Suprapubic skin (tissue), 4 donors: ENCODE measurements around the gene OTX1. TPM values are rescaled to one million over a fixed set of nuclear protein-coding genes. Genes with fewer than 3 reads are reported as not detected.
"Not testable (repeated sequence)": the region's sequence is repeated elsewhere in the genome, so short reads cannot be mapped to it uniquely, and the experiment has no call there.

Experiments used
- DNase-seq, 2 donors: peaks; one replicate each; pipeline ENCODE4 v3.0.0-alpha.2; 2019; ENCODE audit warnings: low spot score in 2 of 2
- H3K27ac ChIP-seq: fragments of 200-600 bp; sonication (generic); one replicate; pipeline ENCODE4 v1.5.1; 2019
- H3K27me3 ChIP-seq: fragments of 200-600 bp; sonication (generic); one replicate; pipeline ENCODE4 v1.5.1; 2019
- H3K36me3 ChIP-seq: fragments of 200-600 bp; sonication (generic); one replicate; pipeline ENCODE4 v1.5.1; 2019
- H3K4me1 ChIP-seq: fragments of 200-600 bp; sonication (generic); one replicate; pipeline ENCODE4 v1.5.1; 2019
- H3K4me3 ChIP-seq: fragments of 200-600 bp; sonication (generic); one replicate; pipeline ENCODE4 v1.5.1; 2019; ENCODE audit warnings: mild to moderate bottlenecking
- H3K9me3 ChIP-seq: fragments of 200-600 bp; sonication (generic); one replicate; pipeline ENCODE4 v1.5.1; 2019
- CTCF ChIP-seq, 2 donors: fragments of 200-600 bp in 1 of 2; fragments of 450-650 bp in 1 of 2; sonication (generic) in 1 of 2; IDR thresholded peaks; one replicate each; pipeline ENCODE4 v1.5.1; 2016 to 2019; ENCODE audit warnings: antibody characterized with exemption in 2 of 2, mild to moderate bottlenecking in 1 of 2, moderate library complexity in 1 of 2
- EP300 ChIP-seq: sonication (generic); formaldehyde crosslinking; IDR thresholded peaks from one replicate; pipeline ENCODE4 v1.6.1; 2017; ENCODE audit warnings: antibody characterized with exemption
- POLR2A ChIP-seq, 2 donors: fragments of 450-650 bp; IDR thresholded peaks; one replicate each; pipeline ENCODE4 v1.6.1; 2017; ENCODE audit warnings: antibody characterized with exemption in 2 of 2, mild to moderate bottlenecking in 2 of 2, moderate library complexity in 2 of 2
- POLR2AphosphoS5 ChIP-seq, 3 donors: sonication (generic); formaldehyde crosslinking; IDR thresholded peaks; one replicate each; pipeline ENCODE4 v1.6.1; 2017; ENCODE audit warnings: antibody characterized with exemption in 3 of 3
- WGBS: methylation state at CpG from one replicate; pipeline ENCODE4 v1.1.5; 2018; 5-methylcytosine and 5-hydroxymethylcytosine counted together
- total RNA-seq, 4 donors: library from RNA; depleted of rRNA; stranded (reverse); fragments of >200 nt; gene quantifications; one replicate each; pipeline ENCODE4 v1.1.0, GENCODE V29; 2016

Gene OTX1
- total RNA-seq, 4 donors from 2014 or later: 6.6 to 19.7 (median 10.9) TPM

- H3K4me1 ChIP-seq: no peaks in the 10 kb centered on the region
- TF ChIP-seq CTCF (IDR thresholded peaks at IDR 0.05) (no peak), POLR2AphosphoS5 (IDR thresholded peaks at IDR 0.05) (no peak), EP300 (no peak), POLR2A (IDR thresholded peaks at IDR 0.05) (no peak)
- no peak overlapping the region for H3K4me3 ChIP-seq
- peaks cover 11% of the 10 kb centered on the region for H3K36me3 ChIP-seq
- DNase-seq: no peak
- H3K27ac ChIP-seq: no peak overlapping the region
- H3K9me3 ChIP-seq: no peaks in the 10 kb centered on the region
- H3K27me3 ChIP-seq: no peaks in the 10 kb centered on the region
Observed at GRCh38 chr2:63009490-63009889, 41.1 kb upstream of the OTX1 start.

GRCh38 chr2:63012541-63012940, 38.1 kb upstream of the OTX1 start:
- DNase-seq: no peak
- TF ChIP-seq CTCF (IDR thresholded peaks at IDR 0.05) (no peak), POLR2AphosphoS5 (IDR thresholded peaks at IDR 0.05) (no peak), EP300 (no peak), POLR2A (IDR thresholded peaks at IDR 0.05) (no peak)
- Histone ChIP-seq H3K27ac (no peak overlapping the region), H3K9me3 (no peaks in the 10 kb centered on the region), H3K4me1 (no peaks in the 10 kb centered on the region), H3K27me3 (no peaks in the 10 kb centered on the region), H3K36me3 (peaks cover 29% of the 10 kb centered on the region), H3K4me3 (no peak overlapping the region)
- 75% methylated on average over 1 of the region's 1 CpG for WGBS

DNA sequence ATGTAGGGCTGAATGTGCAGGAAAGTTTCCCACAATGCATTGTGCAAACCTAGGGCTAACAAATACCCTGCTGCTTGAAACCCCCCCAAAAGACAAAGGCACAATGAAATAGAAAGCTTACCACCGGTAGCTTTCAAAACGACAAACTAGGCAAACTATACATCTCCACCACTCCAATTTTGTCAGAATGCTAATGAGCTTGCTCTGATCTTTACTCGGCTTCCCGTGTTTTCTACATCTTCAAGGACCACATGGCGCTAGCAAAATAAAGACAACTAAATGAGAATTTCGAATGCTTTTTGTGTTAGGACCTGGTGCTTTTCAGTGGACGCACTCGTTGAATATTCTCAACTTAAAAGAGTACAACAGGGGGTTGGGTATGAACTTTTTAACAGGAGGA, 37.2 kb upstream of the OTX1 start:
- Histone ChIP-seq H3K27me3 (no peaks in the 10 kb centered on the region), H3K4me1 (no peaks in the 10 kb centered on the region), H3K9me3 (no peaks in the 10 kb centered on the region), H3K27ac (no peak overlapping the region), H3K4me3 (no peak overlapping the region), H3K36me3 (peaks cover 32% of the 10 kb centered on the region)
- WGBS: 92% methylated on average over 8 of the region's 8 CpGs
- TF ChIP-seq POLR2AphosphoS5 (IDR thresholded peaks at IDR 0.05) (no peak), CTCF (IDR thresholded peaks at IDR 0.05) (no peak), POLR2A (IDR thresholded peaks at IDR 0.05) (no peak), EP300 (no peak)
- no peak for DNase-seq

DNA sequence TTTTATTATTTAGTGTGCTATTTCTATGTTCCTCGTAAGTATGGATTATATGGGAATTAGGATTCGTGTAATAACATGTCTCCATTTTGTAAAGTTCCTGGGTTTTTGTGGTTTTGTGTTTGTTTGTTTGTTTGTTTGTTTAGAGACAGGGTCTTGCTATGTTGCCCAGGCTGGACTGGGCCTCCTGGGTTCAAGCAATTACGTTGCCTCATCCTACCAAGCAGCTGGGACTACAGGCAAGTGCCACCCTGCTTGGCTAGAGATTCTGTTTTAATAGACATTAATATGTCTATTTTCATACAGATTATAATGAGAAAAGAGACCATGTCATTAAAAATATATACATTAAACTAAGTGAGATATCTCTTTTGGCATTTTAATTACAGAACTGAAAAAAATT, 35.2 kb upstream of the OTX1 start:
- Histone ChIP-seq H3K27me3 (no peaks in the 10 kb centered on the region), H3K9me3 (no peaks in the 10 kb centered on the region), H3K4me3 (no peak overlapping the region), H3K36me3 (peaks cover 32% of the 10 kb centered on the region), H3K4me1 (no peaks in the 10 kb centered on the region), H3K27ac (no peak overlapping the region)
- no peak for DNase-seq
- TF ChIP-seq CTCF (IDR thresholded peaks at IDR 0.05) (no peak), POLR2A (IDR thresholded peaks at IDR 0.05) (no peak), EP300 (no peak), POLR2AphosphoS5 (IDR thresholded peaks at IDR 0.05) (no peak)
- over 99% methylated on average over 3 of the region's 3 CpGs for WGBS

DNA sequence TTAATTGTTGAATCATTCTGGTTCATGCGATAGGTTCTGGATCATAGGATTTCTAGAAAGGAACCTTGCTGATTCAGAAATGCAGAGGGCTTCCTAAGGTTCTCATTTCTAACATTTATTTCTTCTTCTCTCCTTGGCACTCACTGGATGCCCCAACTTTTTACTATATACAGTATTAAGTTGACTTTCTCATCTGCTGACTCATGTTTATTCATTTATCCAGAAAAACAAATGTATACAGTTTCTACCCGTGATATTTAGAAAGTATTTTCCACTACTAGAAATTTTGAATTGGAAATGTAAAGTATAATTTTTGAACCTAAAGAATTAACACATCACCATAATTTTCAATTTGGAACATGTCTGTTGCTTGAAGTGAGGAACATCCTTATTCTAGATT, 32.2 kb upstream of the OTX1 start:
- Histone ChIP-seq H3K9me3 (no peaks in the 10 kb centered on the region), H3K27me3 (no peaks in the 10 kb centered on the region), H3K4me3 (no peak overlapping the region), H3K36me3 (peaks cover 40% of the 10 kb centered on the region), H3K4me1 (no peaks in the 10 kb centered on the region), H3K27ac (no peak overlapping the region)
- DNase-seq: no peak
- TF ChIP-seq POLR2AphosphoS5 (IDR thresholded peaks at IDR 0.05) (no peak), CTCF (IDR thresholded peaks at IDR 0.05) (no peak), POLR2A (IDR thresholded peaks at IDR 0.05) (no peak), EP300 (no peak)
- WGBS: 95% methylated on average over 2 of the region's 2 CpGs

DNA sequence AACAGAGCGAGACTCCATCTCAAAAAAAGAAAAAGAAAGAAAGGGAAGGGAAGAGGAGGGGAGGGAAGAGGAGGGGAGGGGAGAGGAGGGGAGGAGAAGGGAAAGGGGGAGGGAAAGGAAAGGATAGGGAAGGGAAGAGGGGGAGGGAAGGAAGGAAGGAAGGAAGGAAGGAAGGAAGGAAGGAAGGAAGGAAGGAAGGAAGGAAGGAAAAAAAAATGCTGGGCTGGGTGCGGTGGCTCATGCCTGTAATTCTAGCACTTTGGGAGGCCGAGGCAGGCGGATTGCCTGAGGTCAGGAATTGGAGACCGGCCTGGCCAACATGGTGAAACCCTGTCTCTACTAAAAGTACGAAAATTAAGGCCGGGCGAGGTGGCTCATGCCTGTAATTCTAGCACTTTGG, 30.9 kb upstream of the OTX1 start:
- H3K27me3 ChIP-seq, H3K27ac ChIP-seq, H3K9me3 ChIP-seq, DNase-seq, H3K4me1 ChIP-seq, H3K4me3 ChIP-seq: not testable (repeated sequence)
- peaks cover 29% of the 10 kb centered on the region for H3K36me3 ChIP-seq
- 96% methylated on average over 8 of the region's 8 CpGs for WGBS
